ENCODE measurements around the gene HS3ST4. TPM values are rescaled to one million over a fixed set of nuclear protein-coding genes. Genes with fewer than 3 reads are reported as not detected.

Gene HS3ST4
- total and polyA plus RNA-seq, 2 experiments from 2014 or later: not detected

DNA sequence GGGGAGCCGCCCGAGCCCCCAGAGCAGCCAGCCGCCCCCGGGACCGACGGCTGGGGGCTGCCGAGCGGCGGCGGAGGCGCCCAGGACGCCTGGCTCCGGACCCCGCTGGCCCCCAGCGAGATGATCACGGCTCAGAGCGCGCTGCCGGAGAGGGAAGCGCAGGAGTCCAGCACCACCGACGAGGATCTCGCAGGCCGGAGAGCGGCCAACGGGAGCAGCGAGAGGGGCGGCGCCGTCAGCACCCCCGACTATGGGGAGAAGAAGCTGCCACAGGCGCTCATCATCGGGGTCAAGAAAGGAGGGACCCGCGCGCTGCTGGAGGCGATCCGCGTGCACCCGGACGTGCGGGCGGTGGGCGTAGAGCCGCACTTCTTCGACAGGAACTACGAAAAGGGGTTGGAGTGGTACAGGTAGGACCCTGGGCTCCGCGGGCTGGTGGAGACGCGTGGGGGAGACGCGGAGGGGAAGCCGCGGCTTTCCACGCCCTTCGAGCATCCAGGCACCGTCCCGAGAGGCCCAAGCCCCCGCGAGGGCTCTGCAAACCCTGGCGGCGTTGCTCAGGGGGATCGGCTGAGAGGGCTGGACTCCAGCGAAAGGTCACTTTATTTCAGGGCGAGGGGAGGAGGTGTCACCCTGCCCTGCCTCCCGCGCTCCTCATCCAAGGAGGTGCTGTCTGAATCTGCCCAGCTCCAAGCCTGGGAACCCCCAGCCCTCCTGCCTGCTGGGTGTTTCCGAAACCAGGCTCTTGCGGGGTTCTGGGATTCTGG is 1.2 kb downstream of the HS3ST4 start:
- Histone ChIP-seq H3K27ac (no peak overlapping the region), H3K4me3 (no peak overlapping the region), H3K9me3 (ENCODE audit: low read depth) (no peaks in the 10 kb centered on the region), H3K4me1 (ENCODE audit: insufficient read depth) (no peaks in the 10 kb centered on the region), H2AFZ (no peak overlapping the region), H3K36me3 (ENCODE audit: low read depth) (no peaks in the 10 kb centered on the region), H3K9ac (no peak overlapping the region), H3K79me2 (ENCODE audit: insufficient read depth) (no peaks in the 10 kb centered on the region), H3K4me2 (ENCODE audit: unreplicated experiment) (no peak overlapping the region), H3F3A (ENCODE audit: insufficient read depth) (no peaks in the 10 kb centered on the region), H4K20me1 (ENCODE audit: insufficient read depth) (no peaks in the 10 kb centered on the region), H3K9me2 (ENCODE audit: insufficient read depth) (no peaks in the 10 kb centered on the region), H3K27me3 (replicated peaks; ENCODE audit: insufficient read depth) (peaks cover 68% of the 10 kb centered on the region)
- TF ChIP-seq EZH2 (IDR thresholded peaks at IDR 0.05; ENCODE audit: insufficient read depth, poor library complexity, severe bottlenecking) (no peak), EZH2phosphoT487 (IDR thresholded peaks at IDR 0.05; ENCODE audit: insufficient read depth, low read depth) (no peak)
- whole genome bisulfite sequencing, 2 experiments (ENCODE audit: low coverage in 1 of 2, low lambda C conversion rate in 2 of 2, missing lambda C conversion rate in 2 of 2): 3% methylated on average over 56 to 65 of the region's 70 CpGs
- DNase-seq: no peak
- in situ Hi-C loops (cut with MboI): no loop called here

DNA sequence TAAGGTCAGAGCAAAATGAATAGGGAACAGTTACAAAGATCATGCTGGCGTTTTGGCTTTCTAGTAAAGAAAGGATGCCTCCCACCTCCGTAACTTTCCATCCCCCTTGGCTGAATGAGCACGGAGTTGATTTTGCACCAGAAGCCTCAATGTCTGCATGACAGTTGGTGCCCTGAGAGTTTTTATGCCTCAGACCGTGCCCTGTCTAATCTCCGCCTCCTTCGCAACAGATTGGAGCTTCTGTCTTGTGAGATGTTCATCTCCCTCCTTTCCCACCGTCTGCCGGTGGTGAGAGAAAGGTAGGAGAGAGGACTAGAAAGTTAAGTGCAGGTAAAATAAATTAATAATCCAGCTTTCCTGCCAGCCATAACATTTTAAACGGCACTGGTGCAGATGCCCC is 1.9 kb downstream of the HS3ST4 start:
- 0 to 1% methylated on average over 9 of the region's 9 CpGs for WGBS, 2 experiments (ENCODE audit: low coverage in 1 of 2, low lambda C conversion rate in 2 of 2, missing lambda C conversion rate in 2 of 2)
- Histone ChIP-seq H3K9me2 (ENCODE audit: insufficient read depth) (no peaks in the 10 kb centered on the region), H3K4me3 (no peak overlapping the region), H3K4me1 (ENCODE audit: insufficient read depth) (no peaks in the 10 kb centered on the region), H2AFZ (no peak overlapping the region), H3K9me3 (ENCODE audit: low read depth) (no peaks in the 10 kb centered on the region), H4K20me1 (ENCODE audit: insufficient read depth) (no peaks in the 10 kb centered on the region), H3K9ac (no peak overlapping the region), H3K4me2 (ENCODE audit: unreplicated experiment) (no peak overlapping the region), H3K27ac (no peak overlapping the region), H3K79me2 (ENCODE audit: insufficient read depth) (no peaks in the 10 kb centered on the region), H3K27me3 (replicated peaks; ENCODE audit: insufficient read depth) (peaks cover 68% of the 10 kb centered on the region), H3K36me3 (ENCODE audit: low read depth) (no peaks in the 10 kb centered on the region), H3F3A (ENCODE audit: insufficient read depth) (no peaks in the 10 kb centered on the region)
- DNase-seq: no peak
- TF ChIP-seq EZH2 (IDR thresholded peaks at IDR 0.05; ENCODE audit: insufficient read depth, poor library complexity, severe bottlenecking) (no peak), EZH2phosphoT487 (IDR thresholded peaks at IDR 0.05; ENCODE audit: insufficient read depth, low read depth) (no peak)
- in situ Hi-C loops (cut with MboI): no loop called here

DNA sequence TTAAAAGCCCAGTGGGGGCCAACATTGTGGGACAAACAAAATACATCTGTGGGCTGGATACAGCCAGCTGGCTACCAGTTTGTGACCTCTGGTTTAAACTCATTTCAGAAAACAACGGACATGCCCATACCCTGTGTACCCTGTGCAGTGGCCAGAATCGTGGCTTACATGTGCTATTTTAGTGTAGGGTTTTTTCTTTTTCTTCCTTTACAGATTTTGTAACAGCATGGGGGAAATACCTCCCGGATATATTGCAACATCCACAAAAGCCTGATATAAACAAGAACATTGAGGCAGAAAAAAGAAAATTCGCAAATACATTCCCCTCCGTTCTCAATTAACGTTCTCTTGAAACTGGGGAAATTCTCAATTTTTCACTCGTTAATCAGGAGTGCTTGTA is 7.3 kb downstream of the HS3ST4 start:
- H3K9ac ChIP-seq: no peak overlapping the region
- 7% methylated on average over 7 of the region's 7 CpGs for WGBS, 2 experiments (ENCODE audit: low coverage in 1 of 2, low lambda C conversion rate in 2 of 2, missing lambda C conversion rate in 2 of 2)
- peaks cover 26% of the 10 kb centered on the region for H3K27me3 ChIP-seq (replicated peaks; ENCODE audit: insufficient read depth)
- H3K4me2 ChIP-seq (ENCODE audit: unreplicated experiment): no peak overlapping the region
- no peaks in the 10 kb centered on the region for H3K9me2 ChIP-seq (ENCODE audit: insufficient read depth)
- TF ChIP-seq EZH2 (IDR thresholded peaks at IDR 0.05; ENCODE audit: insufficient read depth, poor library complexity, severe bottlenecking) (no peak), EZH2phosphoT487 (IDR thresholded peaks at IDR 0.05; ENCODE audit: insufficient read depth, low read depth) (no peak)
- in situ Hi-C loops (cut with MboI): no loop called here
- H4K20me1 ChIP-seq (ENCODE audit: insufficient read depth): no peaks in the 10 kb centered on the region
- H3K4me1 ChIP-seq (ENCODE audit: insufficient read depth): no peaks in the 10 kb centered on the region
- H3K9me3 ChIP-seq (ENCODE audit: low read depth): no peaks in the 10 kb centered on the region
- H3K27ac ChIP-seq: no peak overlapping the region
- no peak for DNase-seq
- H3F3A ChIP-seq (ENCODE audit: insufficient read depth): no peaks in the 10 kb centered on the region
- H2AFZ ChIP-seq: no peak overlapping the region
- no peaks in the 10 kb centered on the region for H3K79me2 ChIP-seq (ENCODE audit: insufficient read depth)
- H3K4me3 ChIP-seq: no peak overlapping the region
- no peaks in the 10 kb centered on the region for H3K36me3 ChIP-seq (ENCODE audit: low read depth)

DNA sequence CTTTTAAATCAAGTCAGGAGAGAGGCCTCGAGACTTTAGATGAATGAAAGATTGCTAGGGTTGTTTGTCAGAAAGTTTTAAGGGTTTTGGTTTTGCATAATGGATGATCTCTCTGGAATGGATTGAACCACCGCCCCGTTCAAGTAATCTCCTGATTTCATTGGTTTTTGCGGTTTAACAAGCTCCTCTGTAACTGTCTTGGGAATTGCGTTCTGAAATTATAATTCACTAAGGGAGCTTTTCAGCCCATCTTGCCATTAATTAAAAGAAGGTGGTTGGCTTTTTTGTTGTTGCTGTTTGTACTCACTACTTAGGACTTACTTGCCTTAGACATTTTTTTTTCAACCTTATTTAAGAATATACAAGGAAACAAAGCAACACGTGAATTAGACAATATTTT is 8.8 kb downstream of the HS3ST4 start:
- Histone ChIP-seq H3K4me2 (ENCODE audit: unreplicated experiment) (no peak overlapping the region), H3K4me1 (ENCODE audit: insufficient read depth) (no peaks in the 10 kb centered on the region), H2AFZ (no peak overlapping the region), H3K79me2 (ENCODE audit: insufficient read depth) (no peaks in the 10 kb centered on the region), H3F3A (ENCODE audit: insufficient read depth) (no peaks in the 10 kb centered on the region), H3K27me3 (replicated peaks; ENCODE audit: insufficient read depth) (peaks cover 11% of the 10 kb centered on the region), H3K36me3 (ENCODE audit: low read depth) (no peaks in the 10 kb centered on the region), H3K27ac (no peak overlapping the region), H3K9me3 (ENCODE audit: low read depth) (no peaks in the 10 kb centered on the region), H4K20me1 (ENCODE audit: insufficient read depth) (no peaks in the 10 kb centered on the region), H3K4me3 (no peak overlapping the region), H3K9me2 (ENCODE audit: insufficient read depth) (no peaks in the 10 kb centered on the region), H3K9ac (no peak overlapping the region)
- WGBS, 2 experiments (ENCODE audit: low coverage in 1 of 2, low lambda C conversion rate in 2 of 2, missing lambda C conversion rate in 2 of 2): 1 to 2% methylated on average over 6 of the region's 6 CpGs
- TF ChIP-seq EZH2phosphoT487 (IDR thresholded peaks at IDR 0.05; ENCODE audit: insufficient read depth, low read depth) (no peak), EZH2 (IDR thresholded peaks at IDR 0.05; ENCODE audit: insufficient read depth, poor library complexity, severe bottlenecking) (no peak)
- DNase-seq: no peak
- in situ Hi-C loops (cut with MboI): no loop called here
